ENCODE measurements around the gene C18orf63.

C18orf63 gene

GRCh38 chr18:74376523-74376922 is 60.9 kb downstream of the C18orf63 start:
- DNase-seq (ENCODE audit: low read depth): no peak

DNA sequence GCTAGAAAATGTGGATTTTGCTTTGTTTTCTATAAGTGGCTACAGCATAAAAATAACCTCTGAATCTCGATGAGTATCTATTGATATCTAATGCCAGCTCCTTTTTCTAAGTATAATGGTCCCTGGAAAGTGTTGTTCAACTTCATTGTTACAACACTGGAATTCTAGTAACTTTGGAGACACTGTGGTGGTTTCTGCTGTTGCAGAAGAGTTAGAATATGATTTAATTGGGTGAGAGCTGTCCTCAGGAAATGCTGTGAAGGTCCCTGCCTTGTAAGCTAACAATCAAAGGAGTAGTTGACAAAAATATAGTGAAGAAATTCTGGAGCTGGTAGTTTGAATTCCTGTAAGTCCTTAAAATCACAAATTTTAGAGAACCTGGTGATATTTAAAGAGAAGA is 62.1 kb downstream of the C18orf63 start:
- DNase-seq (ENCODE audit: low read depth): no peak

DNA sequence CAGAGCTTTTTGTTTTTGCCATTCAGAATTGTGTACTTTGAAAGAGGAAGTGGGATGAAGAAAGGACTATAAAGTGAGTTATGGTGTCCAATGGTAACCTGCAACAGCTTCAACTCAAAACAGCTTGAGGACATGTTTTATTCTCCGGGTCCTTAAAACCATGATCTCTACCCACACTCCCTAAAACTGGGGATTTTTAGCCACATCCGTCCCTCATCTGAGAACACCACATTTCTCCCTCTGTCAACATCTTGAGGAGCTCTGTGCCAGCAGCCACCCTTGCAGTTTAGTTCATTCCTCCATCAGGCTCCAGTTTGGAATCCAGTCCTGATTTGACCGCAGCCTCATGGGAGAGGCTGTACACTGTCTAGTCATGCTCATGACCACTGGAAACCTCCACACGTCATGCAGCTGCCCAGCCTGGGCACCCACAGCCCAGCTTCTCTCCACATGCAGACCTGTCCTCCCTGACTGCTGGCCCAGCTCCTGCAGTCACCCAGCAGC is 62.6 kb downstream of the C18orf63 start:
- no peak for DNase-seq (ENCODE audit: low read depth)

- no peak for DNase-seq (ENCODE audit: low read depth)
These were observed 65.3 kb downstream of the C18orf63 start for GRCh38 chr18:74380916-74381315.

DNA sequence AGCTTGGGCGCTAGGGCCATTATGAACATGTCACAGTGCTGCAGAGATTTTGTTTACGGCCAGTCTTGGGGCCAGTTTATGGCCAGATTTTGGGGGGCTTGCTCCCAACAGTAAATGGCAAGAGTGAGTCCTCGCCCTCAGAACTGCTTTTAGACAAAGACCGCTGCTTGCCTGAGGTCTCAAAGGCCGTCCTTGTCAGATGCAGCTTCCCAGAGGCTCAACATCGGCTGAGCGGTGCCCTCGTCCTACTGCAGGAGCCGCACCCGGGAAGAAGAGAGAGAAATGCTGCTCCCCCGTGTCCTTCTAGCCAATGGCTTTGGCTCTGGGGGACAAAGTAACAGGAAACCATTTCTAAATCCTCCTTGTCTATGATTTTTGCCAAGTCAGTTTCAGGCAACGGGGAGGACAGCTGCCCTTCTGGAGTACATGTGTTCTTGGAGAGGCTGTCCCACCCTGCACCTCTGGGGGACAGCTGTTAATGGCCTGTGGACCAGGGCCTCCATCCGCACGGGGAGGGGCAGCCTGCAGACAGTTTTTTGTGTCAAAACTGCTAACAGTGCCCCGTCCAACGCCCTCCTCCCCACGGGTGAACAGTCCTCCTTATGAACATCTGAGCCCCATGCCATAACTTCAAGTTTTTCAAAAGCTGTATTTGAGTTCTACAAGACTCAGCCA is 66.1 kb downstream of the C18orf63 start:
- no peak for DNase-seq (ENCODE audit: low read depth)

GRCh38 chr18:74382481-74383017 is 66.9 kb downstream of the C18orf63 start:
- no peak for DNase-seq (ENCODE audit: low read depth)

DNA sequence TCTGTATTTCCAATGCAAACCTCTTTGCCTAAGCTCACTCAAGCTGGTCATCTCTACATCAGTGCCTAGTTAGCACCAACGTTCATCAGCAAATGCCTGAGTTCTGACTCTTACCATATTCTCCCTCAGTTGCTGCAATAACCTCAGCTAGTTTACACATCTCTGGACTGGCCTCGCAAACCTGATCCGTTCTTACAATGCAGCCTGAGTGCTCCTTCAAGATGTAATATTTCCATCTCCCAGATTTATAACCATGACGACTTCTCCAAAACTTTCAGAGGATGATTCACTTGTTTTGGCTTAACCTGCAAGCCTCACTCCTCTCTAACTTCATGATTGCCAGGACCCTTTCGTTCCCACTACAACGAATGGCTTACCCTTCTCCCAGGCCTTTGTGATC is 71.7 kb downstream of the C18orf63 start:
- DNase-seq (ENCODE audit: low read depth): no peak

DNA sequence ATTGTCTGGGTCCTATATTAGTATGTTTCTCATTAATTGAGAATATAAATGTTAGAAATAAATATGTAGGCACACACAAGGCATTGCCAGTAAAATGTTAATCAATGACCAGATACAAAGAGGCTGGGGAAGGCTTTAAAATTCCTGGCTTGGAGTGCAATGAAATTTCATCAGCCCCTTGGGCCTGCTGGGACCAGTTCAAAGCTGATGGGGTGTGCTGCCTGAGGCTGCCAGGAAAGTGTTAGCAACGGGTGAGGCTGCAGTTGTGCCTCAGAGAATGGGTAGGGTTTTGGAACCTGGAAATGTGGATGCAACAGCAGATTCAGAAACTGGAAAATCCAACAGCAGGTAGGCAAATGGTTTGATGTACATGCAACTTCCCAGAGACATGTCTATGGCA is 72.6 kb downstream of the C18orf63 start:
- DNase-seq (ENCODE audit: low read depth): no peak

DNA sequence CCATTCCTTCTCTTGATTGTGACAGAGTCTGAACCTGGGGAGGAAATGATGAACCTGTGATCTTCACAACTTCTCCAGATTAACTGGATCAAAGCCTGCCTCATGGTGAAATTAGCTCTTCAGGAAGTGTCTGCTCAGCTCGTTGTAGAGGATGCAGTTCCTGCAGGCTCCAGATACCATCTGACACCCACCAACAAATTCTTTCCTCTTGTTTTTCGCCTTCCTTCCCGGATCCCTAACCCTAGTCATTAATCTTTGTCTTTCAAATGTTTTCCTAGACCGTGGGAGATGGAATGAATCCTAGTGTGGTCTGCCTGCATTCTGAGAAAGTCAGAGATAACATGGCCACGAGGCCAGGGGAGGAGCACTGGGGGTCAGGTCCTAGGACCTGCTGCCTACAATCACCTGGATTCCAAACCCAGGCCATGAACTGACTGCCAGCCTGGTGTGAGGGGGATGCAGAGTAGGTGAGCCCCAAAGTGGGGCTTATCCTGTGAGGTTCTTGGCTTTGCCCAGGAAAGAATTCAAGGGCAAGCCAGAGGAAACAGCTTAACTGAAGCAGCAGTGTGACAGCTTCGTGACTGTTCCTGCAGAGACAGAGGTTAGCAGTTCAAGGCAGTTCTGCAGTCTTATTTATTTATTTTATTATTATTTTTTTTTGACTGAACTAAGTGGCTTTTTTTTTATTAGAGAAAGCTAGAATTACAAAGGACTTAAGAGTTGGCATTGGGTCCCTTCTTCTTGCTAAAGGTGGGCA is 73.7 kb downstream of the C18orf63 start:
- DNase-seq (ENCODE audit: low read depth): no peak

DNA sequence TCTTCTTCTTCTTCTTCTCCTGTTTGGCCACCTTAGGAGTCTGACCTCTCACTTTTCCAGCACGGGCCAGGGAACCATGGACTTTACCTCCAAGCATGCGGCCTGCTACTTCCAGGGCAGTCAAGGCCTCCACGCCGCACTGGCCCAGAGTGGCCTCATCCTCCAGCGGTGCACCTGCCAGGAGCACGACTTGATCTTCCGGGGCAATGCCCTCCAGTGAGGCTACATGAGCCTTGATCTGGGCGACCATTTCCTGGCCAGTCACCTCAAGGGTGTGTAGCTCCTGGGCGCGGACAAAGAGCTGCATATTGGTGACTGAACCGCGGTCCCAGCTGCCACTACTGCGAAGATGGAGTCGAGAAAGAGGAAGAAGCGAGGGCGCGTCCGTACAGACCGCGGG is 74.4 kb downstream of the C18orf63 start:
- DNase-seq (ENCODE audit: low read depth): no peak

DNA sequence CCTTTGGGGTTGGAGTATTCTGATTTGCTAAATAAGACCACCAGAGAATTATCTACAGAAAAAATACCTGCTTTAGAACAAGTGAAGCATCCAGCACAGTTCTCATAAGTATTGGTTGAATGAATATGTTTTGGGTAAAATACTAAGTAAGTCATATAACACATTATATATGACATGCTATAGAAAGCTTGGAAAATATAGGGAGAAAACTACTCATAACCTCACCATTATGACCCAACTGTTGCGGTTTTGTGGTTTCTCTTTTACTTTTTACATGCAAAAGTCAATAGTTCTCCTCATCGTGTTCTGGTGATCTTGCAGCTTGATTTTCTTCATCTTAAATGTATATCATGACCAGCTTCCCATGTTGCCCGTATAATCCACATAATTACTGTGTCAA is 75.3 kb downstream of the C18orf63 start:
- no peak for DNase-seq (ENCODE audit: low read depth)

- DNase-seq (ENCODE audit: low read depth): no peak
These were observed 76.7 kb downstream of the C18orf63 start for GRCh38 chr18:74392323-74392722.

DNA sequence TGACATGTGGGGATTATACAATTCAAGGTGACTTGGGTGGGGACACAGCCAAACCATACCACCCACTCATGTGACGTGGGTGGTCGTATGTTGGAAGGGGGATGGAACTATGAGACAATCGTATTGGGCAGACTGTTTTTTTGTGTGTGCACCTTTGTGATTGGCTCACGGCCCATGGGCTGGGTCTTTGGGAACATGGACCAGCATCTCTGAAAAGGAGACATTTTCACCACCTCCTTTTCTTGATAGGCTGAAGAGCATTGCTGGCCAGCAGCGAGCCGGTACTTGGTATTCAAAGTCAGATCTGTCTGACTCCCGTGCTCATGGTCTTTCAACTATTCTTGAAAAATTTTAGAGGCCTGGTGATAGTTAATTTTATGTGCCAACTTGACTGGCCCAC is 79.4 kb downstream of the C18orf63 start:
- DNase-seq (ENCODE audit: low read depth): no peak

DNA sequence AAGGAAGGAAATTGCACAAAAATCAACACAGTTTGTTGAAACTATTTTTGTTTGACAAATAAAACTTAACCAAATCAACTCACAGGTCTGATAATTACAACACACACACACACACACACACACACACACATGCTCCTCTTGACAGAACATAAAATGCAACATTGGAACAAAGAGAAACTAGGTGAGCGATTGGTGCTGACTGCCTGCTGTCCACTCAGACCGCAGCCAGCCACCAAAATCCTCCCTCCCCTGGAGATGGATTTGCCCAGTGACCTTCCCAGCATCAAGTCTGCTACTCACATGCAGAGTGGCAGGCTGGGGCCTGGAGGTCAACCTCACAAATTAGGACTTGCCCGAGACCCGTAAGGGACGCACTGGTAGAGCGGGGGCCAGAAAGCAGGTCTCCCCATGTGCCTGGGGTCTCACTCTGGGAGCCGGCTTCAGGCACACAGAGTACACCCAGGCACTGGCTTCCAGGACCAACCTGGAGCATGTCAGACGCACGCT is 80.1 kb downstream of the C18orf63 start:
- DNase-seq (ENCODE audit: low read depth): no peak

GRCh38 chr18:74396171-74397169 is 80.8 kb downstream of the C18orf63 start:
- DNase-seq (ENCODE audit: low read depth): no peak

DNA sequence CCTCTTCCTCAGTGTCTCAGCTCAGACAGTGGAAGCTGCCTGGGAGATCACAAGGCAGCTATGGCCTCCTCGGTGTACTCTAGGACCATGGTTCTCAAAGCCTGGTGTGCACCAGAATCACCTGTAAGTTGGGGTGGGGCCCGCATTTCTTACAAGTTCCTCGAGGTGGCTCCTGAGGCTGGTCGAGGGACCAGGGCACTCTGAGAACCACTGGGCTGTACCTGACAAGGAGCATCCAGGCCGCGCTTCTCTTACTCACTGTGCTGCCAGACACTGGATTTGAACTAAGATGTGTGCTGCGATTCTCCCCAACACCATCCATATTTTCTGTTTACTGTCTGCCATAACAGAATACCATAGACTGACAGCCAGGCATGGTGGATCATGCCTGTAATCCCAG is 81.9 kb downstream of the C18orf63 start:
- no peak for DNase-seq (ENCODE audit: low read depth)

GRCh38 chr18:74399091-74399887 is 83.7 kb downstream of the C18orf63 start:
- no peak for DNase-seq (ENCODE audit: low read depth)

DNA sequence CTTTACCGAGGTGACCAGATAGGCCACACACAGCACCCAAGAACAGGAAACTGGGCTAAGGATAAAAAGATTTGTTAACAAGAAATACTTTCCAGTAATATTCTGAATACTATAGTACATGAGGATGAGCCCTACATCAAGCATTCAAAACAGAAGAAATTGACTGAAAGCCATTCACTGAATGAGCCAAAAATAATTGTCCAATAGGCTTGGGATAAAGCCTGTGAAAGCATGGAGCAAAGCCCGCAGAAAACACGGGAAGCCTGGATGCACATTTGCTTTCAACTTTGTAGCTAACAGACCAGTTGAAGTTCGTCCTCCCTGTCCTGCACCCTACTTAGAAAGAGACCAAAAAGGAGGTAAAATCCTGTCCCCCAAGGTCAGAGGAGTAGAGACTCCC is 85.2 kb downstream of the C18orf63 start:
- no peak for DNase-seq (ENCODE audit: low read depth)

DNA sequence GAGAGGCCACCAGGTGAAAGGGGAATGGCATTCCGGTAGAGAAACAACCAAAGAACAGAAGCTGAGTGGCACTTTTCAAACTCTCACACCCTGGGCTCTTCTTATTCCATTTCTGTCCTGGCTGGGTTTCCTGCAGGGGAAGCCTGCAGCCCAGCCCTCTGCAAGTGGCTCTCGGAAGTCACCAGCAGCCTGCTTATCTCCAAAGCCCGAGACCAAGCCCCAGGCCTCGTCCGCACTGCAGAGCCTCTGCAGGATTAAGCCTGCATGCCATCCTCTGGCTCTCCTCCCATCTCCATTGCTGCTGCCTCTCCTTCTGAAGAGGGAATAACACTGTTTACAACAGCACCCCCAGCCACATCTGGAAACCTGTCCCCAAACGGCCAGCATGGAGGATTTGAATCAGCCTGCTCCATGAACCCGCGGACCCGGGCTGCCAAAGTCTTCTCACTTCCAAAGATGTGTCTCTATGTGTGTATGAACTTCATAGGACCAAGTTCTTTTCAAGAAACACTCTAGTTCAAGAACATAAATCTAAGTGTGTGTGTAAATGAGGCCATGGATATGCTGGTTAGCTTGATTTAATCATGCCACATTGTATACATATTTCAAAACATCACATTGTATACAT is 87.3 kb downstream of the C18orf63 start:
- no peak for DNase-seq (ENCODE audit: low read depth)

DNA sequence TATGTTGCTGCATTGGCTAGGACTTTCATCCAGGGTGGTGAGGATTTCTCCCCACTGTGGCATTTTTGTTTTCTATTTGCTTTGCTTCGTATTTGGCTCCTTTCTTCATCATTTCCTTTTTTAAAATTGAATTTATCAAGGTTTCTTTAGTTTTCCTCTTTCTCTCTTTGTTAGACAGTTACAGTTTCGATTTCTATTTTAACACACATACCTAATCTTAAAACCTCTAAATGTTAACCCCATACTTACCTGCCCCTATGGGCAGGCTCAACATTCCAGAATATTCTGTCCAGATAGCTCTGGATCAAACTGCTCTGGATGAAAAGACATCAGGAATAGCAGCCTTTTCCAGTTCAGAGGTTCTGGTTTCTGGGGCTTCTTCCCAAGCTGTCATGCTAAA is 92.2 kb downstream of the C18orf63 start:
- no peak for DNase-seq (ENCODE audit: low read depth)

Measured in iris pigment epithelial cell (primary cell).